Breast epithelium (tissue), 4 donors: ENCODE data around the gene RNF138. TPM values are rescaled to one million over a fixed set of nuclear protein-coding genes. Genes with fewer than 3 reads are reported as not detected.

Source experiments
- DNase-seq, 2 donors: peaks; one replicate each; pipeline ENCODE4 v3.0.0-alpha.2; 2019; ENCODE audit warnings: low spot score in 2 of 2
- H3K27ac ChIP-seq, 2 donors: fragments of 200-600 bp; sonication (generic) in 1 of 2; one replicate each; pipeline ENCODE4 v1.5.1; 2016 to 2019; ENCODE audit warnings: mild to moderate bottlenecking in 1 of 2
- H3K27me3 ChIP-seq, 2 donors: fragments of 200-600 bp; sonication (generic) in 1 of 2; one replicate each; pipeline versions ENCODE4 v1.5.1 to v1.6.0; 2017 to 2019; ENCODE audit warnings: control low read depth in 1 of 2, mild to moderate bottlenecking in 1 of 2
- H3K36me3 ChIP-seq: fragments of 200-600 bp; one replicate; pipeline ENCODE4 v1.5.1; 2019
- H3K4me1 ChIP-seq, 2 donors: fragments of 200-600 bp; sonication (generic); one replicate each; pipeline ENCODE4 v1.5.1; 2016 to 2019; ENCODE audit warnings: control low read depth in 1 of 2
- H3K4me3 ChIP-seq, 3 donors: fragments of 200-600 bp; sonication (generic); 1 replicate in 2 of 3; 2 replicates in 1 of 3; pipeline ENCODE4 v1.5.1; 2016 to 2019; ENCODE audit warnings: mild to moderate bottlenecking in 3 of 3, moderate library complexity in 2 of 3
- H3K9me3 ChIP-seq, 2 donors: fragments of 200-600 bp; sonication (generic) in 1 of 2; one replicate each; pipeline ENCODE4 v1.5.1; 2016 to 2019; ENCODE audit warnings: control low read depth in 1 of 2
- POLR2A ChIP-seq: fragments of 450-650 bp; IDR thresholded peaks from one replicate; pipeline ENCODE4 v1.6.1; 2016; ENCODE audit warnings: antibody characterized with exemption, mild to moderate bottlenecking, moderate library complexity
- POLR2AphosphoS5 ChIP-seq, 3 donors: sonication (generic); formaldehyde crosslinking; IDR thresholded peaks; one replicate each; pipeline ENCODE4 v1.6.1; 2017; ENCODE audit warnings: antibody characterized with exemption in 3 of 3
- intact Hi-C: fragments of 100-400 bp; cut with DNase I; formaldehyde crosslinking; loops from one replicate; pipeline ENCODE4 v1.15.1; 2023; ENCODE audit warnings: low total_unique reads
- total RNA-seq, 3 donors: library from RNA; depleted of rRNA; stranded (reverse); fragments of >200 nt; gene quantifications; one replicate each; pipeline ENCODE4 v1.1.0, GENCODE V29; 2016
- TF ChIP-seq, protein P1 (sequence below), 3 donors: fragments of 450-650 bp; IDR thresholded peaks; one replicate each; pipeline ENCODE4 v1.5.1; 2016 to 2017; ENCODE audit warnings: antibody characterized with exemption in 3 of 3, mild to moderate bottlenecking in 3 of 3, moderate library complexity in 3 of 3

Gene RNF138
- total RNA-seq, result 10 to 100 TPM; 14.1 to 20.8 (median 20.0) TPM

DNA sequence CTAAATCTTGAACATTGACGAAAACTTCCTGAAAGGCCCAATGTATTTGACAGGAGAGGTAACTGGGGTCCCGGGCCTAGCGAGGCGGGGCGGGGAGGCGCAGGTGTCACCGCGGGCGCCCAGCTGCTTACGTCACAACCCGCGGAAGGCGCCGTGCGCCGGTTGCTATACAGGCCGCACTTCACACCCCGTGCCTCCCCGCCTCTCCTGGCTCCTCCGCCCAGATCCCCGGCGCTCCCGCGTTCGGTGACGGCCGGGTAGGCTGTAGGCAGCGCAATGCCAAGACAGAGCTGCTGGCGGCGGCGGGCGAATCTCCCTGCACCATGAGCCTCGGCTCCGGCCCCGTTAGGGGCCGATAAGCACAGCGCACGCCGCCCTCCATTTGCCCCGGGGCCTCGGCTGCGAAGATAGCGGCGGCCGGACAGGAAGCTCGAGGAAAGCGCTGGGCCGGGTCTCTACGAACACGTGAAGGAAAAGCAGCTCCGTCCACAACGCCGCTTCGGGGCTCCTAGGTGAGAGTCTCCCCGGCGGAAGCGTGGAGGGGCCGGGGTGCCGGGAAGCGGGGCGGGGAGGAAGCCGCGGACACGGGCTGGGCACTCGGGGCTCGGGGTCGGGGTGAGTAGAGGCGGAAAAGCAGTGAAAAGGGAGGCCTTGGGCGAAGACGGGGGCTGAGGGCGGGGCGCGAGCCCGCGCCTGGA, at the start of gene RNF138:
Gene RNF138 (plus strand): TSS at position 151 of the 698 bp plus-strand sequence. CDS start 903 bp downstream, outside the sequence.
- TF ChIP-seq POLR2AphosphoS5 (IDR thresholded peaks at IDR 0.05) (peak; percentile 49 to 81 (median 80)), POLR2A (no peak)
- TF ChIP-seq, protein P1, sequence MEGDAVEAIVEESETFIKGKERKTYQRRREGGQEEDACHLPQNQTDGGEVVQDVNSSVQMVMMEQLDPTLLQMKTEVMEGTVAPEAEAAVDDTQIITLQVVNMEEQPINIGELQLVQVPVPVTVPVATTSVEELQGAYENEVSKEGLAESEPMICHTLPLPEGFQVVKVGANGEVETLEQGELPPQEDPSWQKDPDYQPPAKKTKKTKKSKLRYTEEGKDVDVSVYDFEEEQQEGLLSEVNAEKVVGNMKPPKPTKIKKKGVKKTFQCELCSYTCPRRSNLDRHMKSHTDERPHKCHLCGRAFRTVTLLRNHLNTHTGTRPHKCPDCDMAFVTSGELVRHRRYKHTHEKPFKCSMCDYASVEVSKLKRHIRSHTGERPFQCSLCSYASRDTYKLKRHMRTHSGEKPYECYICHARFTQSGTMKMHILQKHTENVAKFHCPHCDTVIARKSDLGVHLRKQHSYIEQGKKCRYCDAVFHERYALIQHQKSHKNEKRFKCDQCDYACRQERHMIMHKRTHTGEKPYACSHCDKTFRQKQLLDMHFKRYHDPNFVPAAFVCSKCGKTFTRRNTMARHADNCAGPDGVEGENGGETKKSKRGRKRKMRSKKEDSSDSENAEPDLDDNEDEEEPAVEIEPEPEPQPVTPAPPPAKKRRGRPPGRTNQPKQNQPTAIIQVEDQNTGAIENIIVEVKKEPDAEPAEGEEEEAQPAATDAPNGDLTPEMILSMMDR (IDR thresholded peaks at IDR 0.05), result peak in 2 of 3 donors; percentile 13 to 26
- H3K27me3 ChIP-seq, result no peaks in the 10 kb centered on the region
- peak within 1 kb of the TSS; percentile 98 to 100 for H3K27ac ChIP-seq
- peak within 1 kb of the TSS; percentile 87 to 92 (median 91) for H3K4me3 ChIP-seq
- no peaks in the 10 kb centered on the region for H3K36me3 ChIP-seq
- H3K9me3 ChIP-seq, result no peaks in the 10 kb centered on the region
- DNase-seq, result peak; percentile 84 to 85
- H3K4me1 ChIP-seq, result no peaks in the 10 kb centered on the region
- intact Hi-C loops, result no loop called here

- intact Hi-C loops, result no loop called here
- H3K27me3 ChIP-seq, result no peaks in the 10 kb centered on the region
- no peaks in the 10 kb centered on the region for H3K4me1 ChIP-seq
- H3K9me3 ChIP-seq, result no peaks in the 10 kb centered on the region
- no peaks in the 10 kb centered on the region for H3K36me3 ChIP-seq
- H3K27ac ChIP-seq, result no peak overlapping the region
- DNase-seq, result no peak
- TF ChIP-seq POLR2AphosphoS5 (IDR thresholded peaks at IDR 0.05), result no peak
- no peak for TF ChIP-seq POLR2A
- TF ChIP-seq, protein P1 (IDR thresholded peaks at IDR 0.05), result no peak
- H3K4me3 ChIP-seq, result no peak overlapping the region
Measured at GRCh38 chr18:32042337-32042736, 49.3 kb upstream of the RNF138 start.

GRCh38 chr18:32048507-32049091, 43.1 kb upstream of the RNF138 start:
- H3K27ac ChIP-seq, result peak overlapping the region; percentile 25 to 78

DNA sequence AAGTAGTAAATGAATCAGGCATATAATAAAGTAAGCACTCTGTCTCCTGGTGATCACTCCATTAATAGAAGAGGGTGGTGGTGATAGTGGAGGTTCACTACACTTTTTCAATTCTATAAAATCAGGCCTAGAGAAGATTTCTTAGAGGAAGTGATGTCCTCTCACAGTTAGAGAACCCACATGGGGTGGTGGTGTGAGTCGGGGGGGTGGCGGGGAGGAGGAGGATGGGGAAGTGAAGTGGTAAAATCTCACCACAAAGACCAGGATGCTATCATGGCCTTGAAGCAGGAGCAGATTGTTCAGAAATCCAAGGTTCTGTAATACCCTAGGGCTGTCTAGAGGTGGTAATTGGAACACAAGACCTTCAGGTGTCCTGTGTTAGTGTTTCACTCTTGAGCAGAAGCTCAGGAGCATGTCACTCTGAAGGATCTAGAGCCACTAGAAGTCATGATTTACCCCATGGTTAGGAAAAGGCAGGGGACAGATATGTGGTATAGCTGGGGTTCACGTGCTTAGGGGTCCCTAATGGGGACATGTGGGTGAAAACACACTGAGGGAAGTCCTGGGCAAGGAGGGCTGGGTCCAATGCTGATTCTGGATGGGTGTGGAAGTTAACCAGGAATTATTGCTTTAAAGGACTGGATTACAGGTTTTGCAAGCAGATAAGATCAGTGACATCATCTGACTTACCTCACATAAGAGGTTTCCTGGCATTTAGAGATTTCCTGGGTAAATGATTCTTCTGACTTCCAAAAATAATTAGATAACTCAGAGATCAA, 42.1 kb upstream of the RNF138 start:
- TF ChIP-seq POLR2AphosphoS5 (IDR thresholded peaks at IDR 0.05) (no peak), POLR2A (no peak)
- TF ChIP-seq, protein P1 (IDR thresholded peaks at IDR 0.05), result no peak
- H3K4me1 ChIP-seq, result no peaks in the 10 kb centered on the region
- DNase-seq, result no peak
- no peaks in the 10 kb centered on the region for H3K36me3 ChIP-seq
- peak overlapping the region; percentile 25 to 78 for H3K27ac ChIP-seq
- H3K9me3 ChIP-seq, result no peaks in the 10 kb centered on the region
- no peak overlapping the region for H3K4me3 ChIP-seq
- intact Hi-C loops, result no loop called here
- no peaks in the 10 kb centered on the region for H3K27me3 ChIP-seq

More at GRCh38 chr18:32048507-32049091, 43.1 kb upstream of the RNF138 start:
- Histone ChIP-seq H3K9me3 (no peaks in the 10 kb centered on the region), H3K4me1 (no peaks in the 10 kb centered on the region), H3K4me3 (no peak overlapping the region), H3K27me3 (no peaks in the 10 kb centered on the region), H3K36me3 (no peaks in the 10 kb centered on the region)
- DNase-seq, result peak in 1 of 2 donors; percentile 23
- intact Hi-C loops, result no loop called here
- TF ChIP-seq POLR2AphosphoS5 (IDR thresholded peaks at IDR 0.05), result no peak
- no peak for TF ChIP-seq POLR2A
- TF ChIP-seq, protein P1 (IDR thresholded peaks at IDR 0.05), result no peak
